ENCODE results near the gene LLGL2.

LLGL2 gene

GRCh38 chr17:75559958-75560533 is 34.5 kb downstream of the LLGL2 start:
- H3K36me3 Mint-ChIP-seq (ENCODE audit: insufficient read depth) = peaks cover 12% of the 10 kb centered on the region
- H3K27me3 Mint-ChIP-seq = no peaks in the 10 kb centered on the region
- ATAC-seq (replicated peaks) (no peak), DNase-seq (no peak)
- H3K4me3 Mint-ChIP-seq = no peak overlapping the region
- peaks cover 0 to 4% of the 10 kb centered on the region in 2 donors for H3K4me1 Mint-ChIP-seq (ENCODE audit: low read depth in 2 of 2)
- peak overlapping the region in 1 of 2 donors; percentile 19 for H3K27ac Mint-ChIP-seq
- no peaks in the 10 kb centered on the region for H3K9me3 Mint-ChIP-seq

- ATAC-seq (replicated peaks) (no peak), DNase-seq (no peak)
- no peak overlapping the region for H3K27ac Mint-ChIP-seq
- no peaks in the 10 kb centered on the region for H3K9me3 Mint-ChIP-seq
- H3K4me1 Mint-ChIP-seq (ENCODE audit: low read depth in 2 of 2) = peaks cover 0 to 4% of the 10 kb centered on the region in 2 donors
- no peak overlapping the region for H3K4me3 Mint-ChIP-seq
- H3K36me3 Mint-ChIP-seq (ENCODE audit: insufficient read depth) = peaks cover 19% of the 10 kb centered on the region
- H3K27me3 Mint-ChIP-seq = no peaks in the 10 kb centered on the region
These were observed 36.6 kb downstream of the LLGL2 start for GRCh38 chr17:75561927-75562603.

- Mint-ChIP-seq H3K36me3 (ENCODE audit: insufficient read depth) (peaks cover 19% of the 10 kb centered on the region), H3K27ac (no peak overlapping the region), H3K4me1 (ENCODE audit: low read depth in 2 of 2) (peaks cover 0 to 4% of the 10 kb centered on the region in 2 donors), H3K9me3 (no peaks in the 10 kb centered on the region), H3K27me3 (no peaks in the 10 kb centered on the region), H3K4me3 (no peak overlapping the region)
- ATAC-seq (replicated peaks) (no peak), DNase-seq (no peak)
These were observed 37.7 kb downstream of the LLGL2 start for GRCh38 chr17:75563063-75563758.

- Mint-ChIP-seq H3K27me3 (no peaks in the 10 kb centered on the region), H3K4me3 (no peak overlapping the region), H3K9me3 (no peaks in the 10 kb centered on the region), H3K4me1 (ENCODE audit: low read depth in 2 of 2) (no peaks in the 10 kb centered on the region), H3K27ac (no peak overlapping the region), H3K36me3 (ENCODE audit: insufficient read depth) (peaks cover 27% of the 10 kb centered on the region)
- DNase-seq (no peak), ATAC-seq (replicated peaks) (no peak)
These were observed 38.7 kb downstream of the LLGL2 start for GRCh38 chr17:75564195-75564594.

GRCh38 chr17:75565066-75565465 is 39.6 kb downstream of the LLGL2 start:
- H3K36me3 Mint-ChIP-seq (ENCODE audit: insufficient read depth) = peaks cover 30% of the 10 kb centered on the region
- H3K4me1 Mint-ChIP-seq (ENCODE audit: low read depth in 2 of 2) = no peaks in the 10 kb centered on the region
- DNase-seq = no peak
- no peak overlapping the region for H3K27ac Mint-ChIP-seq
- no peak overlapping the region for H3K4me3 Mint-ChIP-seq
- ATAC-seq (replicated peaks) = no peak
- no peaks in the 10 kb centered on the region for H3K9me3 Mint-ChIP-seq
- no peaks in the 10 kb centered on the region for H3K27me3 Mint-ChIP-seq

GRCh38 chr17:75565618-75566017 is 40.1 kb downstream of the LLGL2 start:
- no peak for DNase-seq
- peaks cover 30% of the 10 kb centered on the region for H3K36me3 Mint-ChIP-seq (ENCODE audit: insufficient read depth)
- H3K27me3 Mint-ChIP-seq = no peaks in the 10 kb centered on the region
- peaks cover 0 to under 1% of the 10 kb centered on the region in 2 donors for H3K4me1 Mint-ChIP-seq (ENCODE audit: low read depth in 2 of 2)
- no peaks in the 10 kb centered on the region for H3K9me3 Mint-ChIP-seq
- H3K27ac Mint-ChIP-seq = peak overlapping the region in 1 of 2 donors; percentile 23
- no peak overlapping the region for H3K4me3 Mint-ChIP-seq
- no peak for ATAC-seq (replicated peaks)

- H3K36me3 Mint-ChIP-seq (ENCODE audit: insufficient read depth) = peaks cover 34% of the 10 kb centered on the region
- no peak for ATAC-seq (replicated peaks)
- H3K4me3 Mint-ChIP-seq = no peak overlapping the region
- no peak overlapping the region for H3K27ac Mint-ChIP-seq
- no peaks in the 10 kb centered on the region for H3K9me3 Mint-ChIP-seq
- H3K4me1 Mint-ChIP-seq (ENCODE audit: low read depth in 2 of 2) = peaks cover 0 to 3% of the 10 kb centered on the region in 2 donors
- H3K27me3 Mint-ChIP-seq = no peaks in the 10 kb centered on the region
- no peak for DNase-seq
These were observed 40.9 kb downstream of the LLGL2 start for GRCh38 chr17:75566416-75566815.

- Mint-ChIP-seq H3K4me1 (ENCODE audit: low read depth in 2 of 2) (peaks cover 0 to 3% of the 10 kb centered on the region in 2 donors), H3K9me3 (no peaks in the 10 kb centered on the region), H3K4me3 (no peak overlapping the region), H3K27me3 (no peaks in the 10 kb centered on the region), H3K27ac (no peak overlapping the region), H3K36me3 (ENCODE audit: insufficient read depth) (peaks cover 37% of the 10 kb centered on the region)
- ATAC-seq (replicated peaks) = no peak
- no peak for DNase-seq
These were observed 41.3 kb downstream of the LLGL2 start for GRCh38 chr17:75566834-75567233.

- Mint-ChIP-seq H3K36me3 (ENCODE audit: insufficient read depth) (peaks cover 41% of the 10 kb centered on the region), H3K27me3 (no peaks in the 10 kb centered on the region), H3K9me3 (no peaks in the 10 kb centered on the region), H3K27ac (peak overlapping the region in 1 of 2 donors; percentile 23), H3K4me3 (no peak overlapping the region), H3K4me1 (ENCODE audit: low read depth in 2 of 2) (peaks cover 0 to 3% of the 10 kb centered on the region in 2 donors)
- DNase-seq (no peak), ATAC-seq (replicated peaks) (no peak)
These were observed 43.1 kb downstream of the LLGL2 start for GRCh38 chr17:75568412-75569255.

GRCh38 chr17:75570034-75570676 is 44.7 kb downstream of the LLGL2 start:
- peaks cover 35% of the 10 kb centered on the region for H3K36me3 Mint-ChIP-seq (ENCODE audit: insufficient read depth)
- H3K4me1 Mint-ChIP-seq (ENCODE audit: low read depth in 2 of 2) = peaks cover 0 to 3% of the 10 kb centered on the region in 2 donors
- no peak for DNase-seq
- no peak for ATAC-seq (replicated peaks)
- H3K27me3 Mint-ChIP-seq = no peaks in the 10 kb centered on the region
- no peaks in the 10 kb centered on the region for H3K9me3 Mint-ChIP-seq
- H3K27ac Mint-ChIP-seq = no peak overlapping the region
- no peak overlapping the region for H3K4me3 Mint-ChIP-seq

- H3K9me3 Mint-ChIP-seq = no peaks in the 10 kb centered on the region
- DNase-seq = no peak
- no peak overlapping the region for H3K27ac Mint-ChIP-seq
- no peak overlapping the region for H3K4me3 Mint-ChIP-seq
- H3K27me3 Mint-ChIP-seq = no peaks in the 10 kb centered on the region
- H3K36me3 Mint-ChIP-seq (ENCODE audit: insufficient read depth) = peaks cover 33% of the 10 kb centered on the region
- H3K4me1 Mint-ChIP-seq (ENCODE audit: low read depth in 2 of 2) = peaks cover 0 to 3% of the 10 kb centered on the region in 2 donors
- no peak for ATAC-seq (replicated peaks)
These were observed 45.3 kb downstream of the LLGL2 start for GRCh38 chr17:75570772-75571171.

GRCh38 chr17:75571197-75571884 is 45.8 kb downstream of the LLGL2 start:
- Mint-ChIP-seq H3K4me1 (ENCODE audit: low read depth in 2 of 2) (peaks cover 0 to 3% of the 10 kb centered on the region in 2 donors), H3K4me3 (no peak overlapping the region), H3K27me3 (no peaks in the 10 kb centered on the region), H3K9me3 (no peaks in the 10 kb centered on the region), H3K27ac (peak overlapping the region in 1 of 2 donors; percentile 57), H3K36me3 (ENCODE audit: insufficient read depth) (peaks cover 33% of the 10 kb centered on the region)
- DNase-seq (no peak), ATAC-seq (replicated peaks) (peak; percentile 69)

Data from effector memory CD8-positive, alpha-beta T cell (primary cell).